Sciatic nerve (tissue), 2 donors: ENCODE results near the gene TTC6. TPM values are rescaled to one million over a fixed set of nuclear protein-coding genes. Genes with fewer than 3 reads are reported as not detected.

Experiments
- ATAC-seq: fragments of 200-7000 bp; cut with Tn5 transposase; one replicate; pipeline ENCODE4 v1.9.1; 2020; ENCODE audit warnings: mild to moderate bottlenecking, moderate library complexity
- DNase-seq: peaks from one replicate; pipeline ENCODE4 v3.0.0-alpha.2; 2020; ENCODE audit warnings: low spot score
- intact Hi-C: fragments of 100-400 bp; cut with DNase I; formaldehyde crosslinking; loops from one replicate; pipeline ENCODE4 v1.14.2; 2022
- total RNA-seq: library from RNA; stranded (reverse); fragmentation: NEBNext Ultra II Directional; extraction: Animal tissue kit (Norgen Biotek cat#: 25700); gene quantifications from one replicate; pipeline ENCODE4 v1.2.1, GENCODE V29; 2021
- donor health status: DM: no; HTN: no; CAD: no.
- donor health status: DM: no; HTN: no; CAD: no.

Gene TTC6
- total RNA-seq, 1 donor from 2014 or later = not detected

DNA sequence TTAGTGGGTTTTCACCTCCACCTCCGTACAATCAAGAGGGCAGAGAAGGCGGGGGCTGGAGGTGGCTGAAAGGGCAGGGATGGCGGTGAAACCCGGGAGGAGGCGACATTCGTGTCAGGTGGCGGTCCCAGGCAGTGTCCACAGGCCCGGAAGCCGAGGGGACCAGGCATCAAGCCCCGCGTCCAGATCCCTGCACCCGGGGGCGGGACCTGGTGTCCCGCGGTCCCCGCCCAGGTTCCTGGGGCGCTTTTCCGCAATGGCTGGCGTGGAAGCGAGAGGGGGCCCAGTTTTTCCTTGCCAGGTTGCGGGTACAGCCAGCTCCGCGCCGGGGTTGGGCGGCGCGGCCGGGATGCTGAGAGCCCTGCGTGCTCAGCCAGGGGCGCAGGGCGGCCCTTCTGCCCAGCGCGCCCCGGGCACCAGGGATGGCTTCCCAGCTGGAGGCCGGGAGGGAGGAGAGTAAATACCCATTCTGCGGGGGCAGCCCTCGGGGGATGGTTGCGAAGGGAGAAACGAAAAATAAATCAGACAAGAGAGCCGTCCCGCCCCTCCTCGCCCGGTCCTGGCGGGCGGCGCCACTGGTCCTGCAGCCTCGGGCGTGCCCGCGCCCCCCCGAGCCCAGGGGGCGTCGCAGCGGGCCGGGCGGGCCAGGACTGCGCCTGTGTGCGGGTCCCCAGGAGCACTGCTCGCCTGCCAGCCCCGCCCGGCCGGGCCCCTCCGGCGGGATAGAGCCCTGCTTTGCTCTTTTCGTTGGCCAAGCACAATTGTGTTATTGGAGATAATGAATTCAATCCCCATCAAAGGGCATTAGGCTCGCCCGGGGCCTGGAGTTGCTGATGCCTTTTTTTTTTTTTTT is 11.8 kb upstream of the TTC6 start:
- ATAC-seq (no peak), DNase-seq (no peak)
- intact Hi-C loops = no loop called here

DNA sequence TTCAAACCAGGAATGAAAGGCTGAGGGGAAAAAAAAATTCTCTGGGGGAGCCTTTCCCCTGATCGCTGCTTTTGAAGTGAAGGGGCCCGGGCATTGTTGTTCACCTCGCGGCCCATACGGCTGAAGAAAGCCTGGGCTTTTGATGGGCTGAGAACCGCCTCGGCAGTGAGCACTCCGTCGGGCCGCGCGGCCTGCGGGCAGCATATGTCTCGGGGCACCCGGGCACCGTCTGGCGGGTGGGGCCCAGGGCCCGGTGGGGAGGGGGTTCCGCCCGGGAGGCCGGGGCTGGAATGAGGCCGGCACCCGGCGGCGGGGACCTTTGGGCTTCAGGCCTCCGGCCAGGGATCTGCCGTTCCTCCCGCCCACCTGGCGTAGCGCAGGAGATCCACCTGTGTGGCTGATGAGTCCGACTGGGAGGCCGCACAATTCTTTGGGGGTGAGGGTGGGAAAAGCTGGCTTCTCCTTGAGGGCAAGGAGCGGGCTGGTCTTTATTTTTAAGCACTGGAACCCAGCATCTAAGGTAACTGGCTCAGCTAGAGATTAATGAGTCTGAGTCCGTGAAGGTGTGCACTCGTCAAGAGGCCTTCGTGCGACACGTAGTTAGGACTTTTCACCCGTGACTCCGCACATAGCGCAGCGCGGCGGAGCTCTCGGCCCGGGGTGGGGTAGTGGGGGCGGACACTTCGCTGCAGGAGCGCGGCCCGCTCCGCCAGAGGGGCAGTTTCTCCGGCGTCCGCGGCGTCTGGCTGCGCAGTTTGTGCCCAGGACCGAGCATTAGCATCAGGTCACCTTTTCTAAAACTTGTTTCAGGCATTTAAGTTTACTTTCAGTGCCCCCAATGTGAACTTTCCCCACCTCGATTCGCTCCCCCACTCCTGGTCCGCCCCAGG is 11.0 kb upstream of the TTC6 start:
- intact Hi-C loops = no loop called here
- DNase-seq = no peak
- ATAC-seq = no peak

DNA sequence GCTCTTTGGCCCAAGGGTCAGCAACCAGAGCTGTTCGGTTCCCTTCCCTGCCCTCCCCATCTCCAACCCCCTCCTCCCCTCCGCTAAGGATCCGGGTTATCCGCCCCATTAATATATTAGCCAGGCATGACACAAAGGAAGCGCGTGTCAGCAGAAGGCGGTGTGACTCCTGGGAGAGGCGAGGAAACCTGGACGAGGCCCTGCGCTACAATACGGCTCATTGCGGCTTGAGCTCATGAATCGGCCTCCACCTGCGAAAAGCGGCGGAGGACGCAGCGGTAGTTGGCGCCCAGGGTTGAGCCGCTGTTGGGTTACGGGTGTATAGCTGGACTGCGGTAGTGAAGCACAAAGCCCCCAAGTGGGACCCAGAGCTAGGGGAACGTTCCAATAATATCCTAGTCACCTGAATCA is 10.3 kb upstream of the TTC6 start:
- intact Hi-C loops = no loop called here
- ATAC-seq (no peak), DNase-seq (no peak)

DNA sequence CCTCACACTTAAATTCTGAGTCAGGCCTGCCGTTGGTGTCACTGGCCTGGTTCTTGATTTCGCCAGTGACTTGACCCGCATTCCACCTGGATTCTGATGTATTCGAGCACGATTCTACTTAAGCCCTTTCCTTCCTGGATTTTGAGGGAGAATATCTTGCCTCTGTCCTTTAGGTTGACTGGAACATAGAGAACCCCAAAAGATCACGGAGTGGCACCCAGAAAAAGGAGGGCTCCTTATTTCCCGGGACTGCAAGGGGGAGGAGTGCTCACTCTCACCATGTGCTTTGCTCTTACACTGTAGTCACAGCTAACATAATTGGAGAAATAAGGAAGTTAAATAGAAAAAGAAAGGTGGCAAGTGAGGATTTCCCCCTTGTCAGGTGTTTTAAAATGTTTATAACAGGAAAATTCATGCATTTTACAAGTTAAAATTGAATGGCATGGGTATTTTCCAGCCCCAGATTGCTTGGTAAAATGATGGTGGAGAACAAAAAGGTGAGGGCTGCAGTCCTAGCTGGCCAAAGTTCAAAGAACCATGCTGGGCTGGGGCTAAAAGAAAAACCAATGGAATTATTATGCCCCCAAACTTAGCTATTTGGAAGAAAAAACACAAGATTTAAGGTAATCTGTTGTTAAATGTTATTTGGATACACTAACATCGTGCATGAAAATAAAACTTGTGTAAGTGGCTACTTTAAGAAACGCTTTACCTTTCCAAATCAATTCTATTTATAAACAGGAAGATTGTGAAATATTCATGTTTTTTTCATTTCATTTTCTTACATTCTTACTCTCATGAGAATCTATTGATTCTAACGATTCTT is 9.2 kb upstream of the TTC6 start:
- no peak for DNase-seq
- ATAC-seq = no peak
- intact Hi-C loops = no loop called here

DNA sequence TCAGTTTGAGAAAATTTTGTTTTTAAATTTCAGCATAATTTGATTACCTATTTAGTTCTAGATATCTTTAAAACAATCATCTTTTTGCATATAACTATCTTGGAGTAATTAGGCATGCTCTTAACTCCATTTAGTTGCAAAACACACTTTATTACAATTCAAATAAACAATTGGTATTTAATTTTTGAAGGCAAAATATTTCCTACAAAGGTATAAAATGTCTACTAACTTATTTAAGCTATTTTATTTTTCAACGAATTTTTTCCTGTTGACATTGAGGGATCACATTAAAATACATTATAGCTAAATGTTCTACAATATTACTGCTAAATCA is 8.7 kb upstream of the TTC6 start:
- intact Hi-C loops = no loop called here
- ATAC-seq = no peak
- no peak for DNase-seq

DNA sequence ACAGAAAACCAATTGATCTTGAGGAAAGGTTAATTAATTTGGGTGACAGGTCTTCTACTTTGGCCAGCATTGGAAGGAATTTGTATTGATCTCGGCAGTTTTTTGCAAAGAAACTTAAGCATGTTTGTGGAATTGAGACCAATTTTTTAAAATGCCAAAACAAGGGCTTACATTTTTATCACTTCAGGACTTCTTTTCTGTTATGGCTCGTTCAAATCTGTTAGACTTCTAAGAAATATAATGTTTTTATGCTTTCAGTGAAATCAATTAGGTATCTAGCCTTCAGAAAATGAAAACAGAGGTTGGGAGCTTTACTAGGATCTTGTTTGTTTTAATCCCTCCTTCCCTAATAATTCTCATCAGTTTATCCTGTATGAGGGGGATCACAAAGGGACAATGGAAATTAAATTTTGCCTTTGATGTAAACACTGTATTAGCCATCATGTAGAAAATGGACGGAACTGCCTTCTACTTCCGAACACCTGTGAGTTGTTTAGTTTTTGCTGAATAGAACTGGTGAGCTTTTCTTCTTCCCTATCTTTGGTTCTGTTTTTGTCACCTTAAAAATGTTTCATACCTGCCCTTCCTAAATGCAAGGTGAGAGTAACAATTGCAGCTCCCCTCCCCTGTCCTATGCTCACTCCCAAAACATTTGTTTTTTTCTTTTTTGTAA is 8.2 kb upstream of the TTC6 start:
- ATAC-seq (no peak), DNase-seq (no peak)
- intact Hi-C loops = no loop called here

DNA sequence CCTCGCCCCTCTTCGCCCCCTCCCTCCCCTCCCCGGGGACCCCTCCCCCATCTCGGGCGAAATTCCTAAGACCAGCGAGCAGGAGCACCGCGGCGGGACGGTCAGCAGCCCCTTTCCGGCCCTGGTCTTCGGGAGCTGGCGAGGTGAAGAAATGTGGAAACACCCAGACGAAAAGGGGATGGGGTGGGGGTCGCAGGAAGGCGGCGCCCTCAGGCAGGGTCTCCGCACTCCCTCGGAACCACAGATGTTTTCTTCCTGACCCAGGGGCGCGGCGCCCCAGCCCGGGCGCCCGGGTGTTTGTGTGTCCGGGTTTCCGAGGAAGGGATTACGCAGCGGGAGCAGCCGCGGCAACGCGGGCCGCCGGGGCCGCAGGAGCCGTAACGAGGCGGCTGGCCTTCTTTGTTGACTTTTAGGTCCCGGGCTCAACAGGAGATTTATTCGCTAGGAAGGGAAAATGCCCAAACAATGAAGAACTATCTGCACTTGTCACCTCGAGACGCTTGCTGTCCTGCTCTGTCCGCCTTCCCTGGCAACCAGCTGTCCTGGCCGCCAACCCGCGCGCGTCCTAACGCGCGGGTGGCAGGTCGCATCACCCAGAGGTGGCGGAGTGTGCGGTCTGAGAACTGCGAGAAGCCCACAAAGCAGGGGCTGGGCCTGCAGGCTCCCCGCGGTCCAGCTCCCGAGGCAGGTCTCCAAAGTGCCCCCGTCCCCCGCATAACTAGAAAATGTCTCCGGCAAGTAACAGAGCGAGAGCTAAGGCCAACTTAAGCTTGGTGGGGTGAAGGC is 7.4 kb upstream of the TTC6 start:
- ATAC-seq = no peak

DNA sequence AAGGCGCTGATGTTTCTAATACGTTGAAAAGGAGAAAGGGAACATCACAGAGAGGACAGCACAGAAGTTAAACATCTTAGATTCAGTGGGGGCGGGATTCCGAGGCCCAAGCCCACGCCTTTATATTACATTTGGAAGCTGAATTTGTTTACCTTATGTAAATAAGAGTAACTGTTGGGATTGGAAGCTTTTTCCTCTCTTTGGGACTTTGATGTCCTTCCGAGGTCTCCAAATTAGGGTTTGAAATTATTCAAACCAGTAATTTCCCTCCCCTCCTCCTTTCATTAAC is 6.8 kb upstream of the TTC6 start:
- no peak for DNase-seq
- no peak for ATAC-seq
- intact Hi-C loops = no loop called here

More for the DNA sequence above, 7.4 kb upstream of the TTC6 start:
- intact Hi-C loops = no loop called here
- no peak for DNase-seq

DNA sequence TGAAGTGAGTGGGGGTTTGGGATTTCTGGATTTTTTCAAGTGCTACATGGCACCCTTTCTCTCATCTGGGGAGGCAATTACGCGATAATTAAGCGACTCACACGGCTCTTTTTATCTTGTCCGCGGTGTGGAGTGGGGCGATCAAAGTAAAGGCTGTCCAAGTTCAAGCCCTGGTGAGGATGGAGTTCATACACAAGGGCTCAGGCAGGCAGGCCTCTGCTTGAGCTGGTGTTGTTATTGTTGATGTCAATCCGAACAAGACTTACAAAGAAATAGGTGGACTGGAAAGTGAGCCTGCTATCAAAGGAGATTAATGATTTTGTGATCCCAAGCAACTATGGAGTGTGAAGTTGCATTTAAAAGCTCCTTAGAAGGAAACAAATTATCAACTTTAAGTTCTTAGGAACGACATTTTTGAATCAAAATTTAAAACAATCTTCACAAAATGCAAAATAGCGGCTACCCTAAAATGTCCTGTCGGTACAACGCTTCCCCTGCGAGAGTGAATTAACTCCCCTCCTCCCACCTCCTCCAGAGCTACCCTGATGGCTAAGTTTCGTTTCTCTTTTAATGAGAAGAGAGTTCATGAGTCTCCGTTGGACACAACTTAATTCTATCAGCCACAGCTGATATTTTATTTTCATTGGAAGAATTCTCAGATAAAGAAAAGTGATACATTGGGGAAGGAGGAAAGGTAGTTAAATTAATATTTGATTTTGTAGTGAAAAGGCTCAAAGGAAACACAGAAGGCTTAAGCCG is 6.3 kb upstream of the TTC6 start:
- ATAC-seq (no peak), DNase-seq (no peak)
- intact Hi-C loops = no loop called here

DNA sequence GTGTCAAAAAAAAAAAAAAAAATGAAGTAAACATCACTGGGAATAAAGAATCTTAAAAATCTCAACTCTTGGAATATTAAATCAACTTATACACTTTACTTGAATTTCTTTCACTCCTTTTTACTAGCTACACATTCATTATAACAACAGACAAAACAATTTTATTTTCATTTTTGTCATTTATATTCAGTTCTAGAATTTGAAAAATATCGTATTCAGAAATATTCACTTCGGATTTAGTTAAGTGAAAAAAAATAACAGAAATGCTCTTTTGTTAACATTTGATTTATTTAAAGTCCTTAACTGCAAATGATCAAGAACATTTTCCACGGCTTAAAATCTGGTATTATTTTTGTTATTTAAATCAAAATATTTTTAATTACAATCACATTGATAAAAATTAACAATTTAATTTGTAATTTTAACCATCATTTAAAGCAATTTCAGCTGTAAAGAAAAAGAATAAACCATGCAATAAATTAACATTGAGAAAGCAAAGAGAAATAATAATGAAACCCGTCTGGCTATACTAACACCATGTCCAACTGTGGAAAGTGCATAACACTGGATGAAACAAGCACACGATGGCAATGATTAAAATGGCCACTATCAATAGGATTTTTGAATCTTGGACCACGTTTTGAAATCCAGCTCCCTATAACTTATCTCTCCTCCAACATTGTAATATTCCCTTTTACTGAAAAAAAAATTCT is 5.6 kb upstream of the TTC6 start:
- intact Hi-C loops = no loop called here

DNA sequence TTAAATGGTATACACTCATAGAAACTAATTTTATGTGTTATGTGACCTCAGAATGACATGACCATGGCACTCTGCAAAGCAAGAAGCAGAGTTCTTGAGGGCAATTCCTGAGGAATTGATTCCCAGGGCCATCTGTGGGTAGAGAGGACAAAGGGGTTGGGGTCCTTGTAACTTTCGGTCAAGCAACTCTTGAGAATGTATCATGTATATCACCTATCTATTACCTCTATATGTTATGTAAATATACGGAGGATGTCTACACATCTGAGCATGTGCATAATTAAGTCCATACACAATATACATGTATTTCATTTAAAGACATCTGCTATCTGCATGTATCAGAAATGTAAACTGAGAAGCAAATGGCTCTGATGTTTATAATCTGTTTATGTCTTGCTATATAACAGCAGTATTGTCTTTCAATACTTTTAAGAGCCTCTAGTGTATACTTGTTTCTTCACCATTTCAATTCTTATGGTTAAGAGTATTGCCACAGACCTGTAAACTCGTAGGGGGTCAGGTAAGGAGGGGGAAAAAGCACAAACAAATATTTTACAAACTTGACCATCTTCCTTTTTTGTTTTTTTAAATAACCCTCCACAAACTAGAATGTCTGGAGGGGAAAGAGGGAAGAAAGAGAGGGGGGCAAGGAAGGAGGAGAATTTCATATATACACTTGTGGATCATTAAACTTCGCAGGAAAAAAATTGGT is 4.8 kb upstream of the TTC6 start:
- intact Hi-C loops = no loop called here
- ATAC-seq (no peak), DNase-seq (no peak)

More for the DNA sequence above, 5.6 kb upstream of the TTC6 start:
- DNase-seq (no peak), ATAC-seq (no peak)

DNA sequence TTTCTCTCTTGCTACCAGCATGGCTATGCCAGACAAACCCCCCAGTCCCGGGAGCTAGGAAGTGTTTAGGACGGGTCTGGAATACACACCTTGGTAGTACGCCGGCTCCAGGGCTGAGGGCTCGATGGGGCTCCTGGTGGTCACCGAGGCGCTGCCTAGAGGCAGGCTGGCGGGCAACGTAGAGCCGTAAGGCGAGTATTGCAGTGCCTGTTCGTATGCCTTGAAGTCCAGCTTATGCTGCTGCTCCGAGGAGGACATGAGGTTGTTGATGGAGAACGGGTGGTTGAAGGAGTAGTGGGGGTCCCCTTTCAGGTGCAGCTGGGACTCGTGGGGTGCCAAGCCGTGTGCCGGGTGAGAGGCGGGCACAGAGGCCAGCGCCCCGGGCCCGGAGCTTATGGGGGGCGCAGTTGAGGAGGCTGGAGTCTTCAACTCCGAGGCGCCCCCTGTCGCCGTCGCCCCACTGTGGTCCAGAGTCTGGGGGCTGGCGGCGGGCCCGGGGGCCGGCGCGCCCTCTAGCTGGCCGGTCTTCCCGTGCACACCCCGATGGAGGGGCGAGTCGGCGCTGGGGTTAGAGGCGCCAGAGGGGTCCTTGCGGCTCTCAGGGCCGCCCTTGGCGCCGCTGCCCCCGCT is 4.0 kb upstream of the TTC6 start:
- intact Hi-C loops = no loop called here
- no peak for DNase-seq

DNA sequence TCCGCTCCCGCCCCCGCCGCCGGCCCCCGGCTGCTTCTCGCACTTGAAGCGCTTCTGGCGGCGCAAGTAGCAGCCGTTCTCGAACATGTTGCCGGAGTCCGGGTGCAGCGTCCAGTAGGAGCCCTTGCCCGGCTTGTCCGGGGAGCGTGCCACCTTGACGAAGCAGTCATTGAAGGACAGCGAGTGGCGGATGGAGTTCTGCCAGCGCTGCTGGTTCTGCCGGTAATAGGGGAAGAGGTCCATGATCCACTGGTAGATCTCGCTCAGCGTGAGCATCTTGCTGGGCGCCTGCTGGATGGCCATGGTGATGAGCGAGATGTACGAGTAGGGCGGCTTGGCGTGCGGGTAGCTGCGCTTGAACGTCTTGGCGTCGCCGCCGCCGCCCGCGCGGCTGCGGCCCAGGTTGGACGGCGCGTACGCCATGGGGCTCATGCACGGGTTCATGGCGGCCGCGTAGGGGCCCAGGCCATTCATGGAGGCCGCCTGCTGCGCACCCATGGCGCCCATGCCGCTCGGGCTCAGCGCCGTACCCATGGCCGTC is 3.4 kb upstream of the TTC6 start:
- no peak for DNase-seq
- ATAC-seq = no peak
- intact Hi-C loops = no loop called here

More for the DNA sequence above, 4.0 kb upstream of the TTC6 start:
- no peak for ATAC-seq

DNA sequence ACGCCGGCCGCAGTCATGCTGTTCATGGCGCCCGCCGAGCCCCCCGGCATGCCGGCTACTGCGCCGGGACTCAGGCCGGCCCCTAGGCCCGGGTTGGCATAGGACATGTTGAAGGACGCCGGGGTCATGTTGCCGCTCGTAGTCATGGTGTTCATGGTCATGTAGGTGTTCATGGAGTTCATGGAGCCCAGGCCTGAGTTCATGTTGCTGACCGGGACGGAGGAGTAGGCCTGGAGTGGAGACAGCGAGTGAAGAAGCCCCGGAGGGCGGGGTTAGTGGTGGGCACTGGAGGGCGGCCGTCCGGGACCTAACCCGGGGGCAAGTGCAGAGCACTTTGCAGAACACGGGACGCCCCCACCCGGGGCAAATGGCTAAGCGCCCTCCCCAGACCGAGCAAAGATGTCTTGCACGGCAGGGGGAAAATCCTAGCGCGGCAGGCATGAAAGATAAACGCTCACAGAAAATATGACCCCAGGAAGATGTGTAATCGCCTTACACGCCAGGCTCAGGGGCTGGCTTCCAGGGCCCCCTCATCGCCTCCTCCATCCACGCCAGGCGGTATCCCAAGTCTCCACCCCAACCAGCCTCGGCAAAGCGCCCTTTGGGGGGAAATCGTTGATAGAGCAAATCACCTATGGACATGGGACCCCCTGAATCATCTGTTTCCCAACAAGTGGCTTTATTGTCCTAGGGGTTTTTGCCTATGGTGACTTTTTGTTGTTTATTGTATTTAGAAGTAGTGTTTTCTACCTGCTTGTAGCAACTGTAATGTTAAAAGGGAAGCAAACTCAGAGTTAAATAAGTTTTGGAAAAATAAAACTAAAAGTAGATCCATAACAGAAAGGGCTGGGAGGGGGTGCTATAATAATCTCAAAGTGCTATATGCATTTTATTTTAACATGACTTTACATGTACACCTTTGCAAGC is 2.7 kb upstream of the TTC6 start:
- ATAC-seq = no peak

More for the DNA sequence above, 2.7 kb upstream of the TTC6 start:
- DNase-seq = no peak
- intact Hi-C loops = no loop called here
